Left ventricle myocardium superior (tissue), 1 donor: ENCODE data around the gene EXTL1. TPM values are rescaled to one million over a fixed set of nuclear protein-coding genes. Genes with fewer than 3 reads are reported as not detected.
"Not testable (repeated sequence)": the region's sequence is repeated elsewhere in the genome, so short reads cannot be mapped to it uniquely, and the experiment has no call there.

Experiments used
- ATAC-seq: fragments of 200-7000 bp; cut with Tn5 transposase; one replicate; pipeline ENCODE4 v1.9.1; 2020; ENCODE audit warnings: mild to moderate bottlenecking, moderate library complexity
- DNase-seq: peaks from one replicate; pipeline ENCODE4 v3.0.0-alpha.2; 2020
- intact Hi-C: fragments of 100-400 bp; cut with micrococcal nuclease; formaldehyde crosslinking; loops from one replicate; pipeline ENCODE4 v1.11.0; 2022
- long read RNA-seq: library from polyadenylated mRNA; unstranded; transcript quantifications from one replicate; pipeline ENCODE4 v2.0.0, GENCODE V29; 2021
- total RNA-seq: library from RNA; stranded (reverse); fragmentation: NEBNext Ultra II Directional; extraction: Animal tissue kit (Norgen Biotek cat#: 25700); gene quantifications from one replicate; pipeline ENCODE4 v1.2.1, GENCODE V29; 2021
- donor health status: DM: no; HTN: yes; CAD: no; lungs with severe emphysema.

Gene EXTL1
- total RNA-seq = 15.8 TPM
- long read RNA-seq, full-length matches to known transcripts = 7 of 34 reads
- long read RNA-seq, partial matches to known transcripts = 17 of 34 reads
- long read RNA-seq, other reads (novel, unspliced or antisense) = 10 of 34 reads

GRCh38 chr1:26021647-26022403, at the start of gene EXTL1:
Gene EXTL1, plus strand, starts transcription at chr1:26021775. Its CDS starts 872 bp downstream, at chr1:26022647.
- intact Hi-C loops = no loop called here
- DNase-seq (peak; percentile 90), ATAC-seq (peak; percentile 85)

- ATAC-seq (no peak), DNase-seq (no peak)
- intact Hi-C loops = no loop called here
Observed at GRCh38 chr1:25971811-25972180, 49.8 kb upstream of the EXTL1 start.

GRCh38 chr1:25973610-25974321, 47.8 kb upstream of the EXTL1 start:
- DNase-seq (no peak), ATAC-seq (no peak)
- intact Hi-C loops = no loop called here

GRCh38 chr1:25977801-25978200, 43.8 kb upstream of the EXTL1 start:
- DNase-seq = no peak
- intact Hi-C loops = no loop called here
- no peak for ATAC-seq

- ATAC-seq (no peak), DNase-seq (no peak)
- intact Hi-C loops = no loop called here
Observed at GRCh38 chr1:25978403-25978802, 43.2 kb upstream of the EXTL1 start.

GRCh38 chr1:25979210-25979609, 42.4 kb upstream of the EXTL1 start:
- ATAC-seq (no peak), DNase-seq (no peak)
- intact Hi-C loops = no loop called here

- intact Hi-C loops = no loop called here
- ATAC-seq = no peak
- DNase-seq = no peak
Observed at GRCh38 chr1:25985171-25985570, 36.4 kb upstream of the EXTL1 start.

- DNase-seq = no peak
- ATAC-seq = no peak
- intact Hi-C loops = no loop called here
Observed at GRCh38 chr1:25985670-25986069, 35.9 kb upstream of the EXTL1 start.

GRCh38 chr1:25986773-25987172, 34.8 kb upstream of the EXTL1 start:
- ATAC-seq, DNase-seq, intact Hi-C loops: not testable (repeated sequence)

GRCh38 chr1:25987951-25988350, 33.6 kb upstream of the EXTL1 start:
- intact Hi-C loops = no loop called here
- ATAC-seq (no peak), DNase-seq (no peak)

- DNase-seq = no peak
- ATAC-seq = no peak
- intact Hi-C loops = no loop called here
Observed at GRCh38 chr1:25989440-25990234, 31.9 kb upstream of the EXTL1 start.

- intact Hi-C loops = no loop called here
- DNase-seq (no peak), ATAC-seq (no peak)
Observed at GRCh38 chr1:25990251-25990650, 31.3 kb upstream of the EXTL1 start.

GRCh38 chr1:25990702-25991395, 30.7 kb upstream of the EXTL1 start:
- intact Hi-C loops = no loop called here
- ATAC-seq (peak; percentile 63), DNase-seq (no peak)

GRCh38 chr1:25991937-25992688, 29.5 kb upstream of the EXTL1 start:
- ATAC-seq = no peak
- DNase-seq = no peak
- intact Hi-C loops = no loop called here

GRCh38 chr1:25992689-25993171, 28.8 kb upstream of the EXTL1 start:
- DNase-seq (no peak), ATAC-seq (no peak)
- intact Hi-C loops = no loop called here

- intact Hi-C loops = no loop called here
- DNase-seq (no peak), ATAC-seq (no peak)
Observed at GRCh38 chr1:25993197-25993951, 28.2 kb upstream of the EXTL1 start.

- ATAC-seq = no peak
- intact Hi-C loops = loop anchor here (5.0 kb wide), 1 partner anchor 92 kb away; no protein-coding TSS in a partner anchor
- no peak for DNase-seq
Observed at GRCh38 chr1:25994402-25995150, 27.0 kb upstream of the EXTL1 start.
